ENCODE data around the gene ARVCF.

- TF ChIP-seq POLR2AphosphoS5 (IDR thresholded peaks at IDR 0.05; ENCODE audit: insufficient read depth, low read depth, low read length): no peak
- no peak for TF ChIP-seq CTCF (IDR thresholded peaks at IDR 0.05; ENCODE audit: extremely low read depth in 1 of 2, insufficient read depth in 1 of 2, low read depth in 1 of 2, low read length in 2 of 2)
- no peak for TF ChIP-seq POLR2A (IDR thresholded peaks at IDR 0.05; ENCODE audit: low read depth, low read length)
- TF ChIP-seq MAX (IDR thresholded peaks at IDR 0.05; ENCODE audit: insufficient read depth, insufficient read length): no peak
- TF ChIP-seq EZH2 (IDR thresholded peaks at IDR 0.05; ENCODE audit: borderline replicate concordance, low read depth, low read length, severe bottlenecking): no peak
- TF ChIP-seq JUN (IDR thresholded peaks at IDR 0.05; ENCODE audit: borderline replicate concordance, insufficient read depth, insufficient read length, low read depth): no peak
- TF ChIP-seq FOS (IDR thresholded peaks at IDR 0.05; ENCODE audit: borderline replicate concordance, insufficient read depth, low read length): no peak
- TF ChIP-seq GATA2 (IDR thresholded peaks at IDR 0.05; ENCODE audit: insufficient read depth, insufficient read length, low read depth, low read length): peak; percentile 6
These were observed 78.8 kb downstream of the ARVCF start for GRCh38 chr22:19937616-19938473.

Measured in endothelial cell of umbilical vein (primary cell).